Inflammatory macrophage treated with lipopolysaccharide for 4 hours (primary cell): ENCODE data around the gene PARP2.
"Not testable (repeated sequence)": the region's sequence is repeated elsewhere in the genome, so short reads cannot be mapped to it uniquely, and the experiment has no call there.

ENCODE experiments used
- DNase-seq: peaks from one replicate; pipeline ENCODE4 v3.0.0-alpha.2; 2020

Gene PARP2, protein sequence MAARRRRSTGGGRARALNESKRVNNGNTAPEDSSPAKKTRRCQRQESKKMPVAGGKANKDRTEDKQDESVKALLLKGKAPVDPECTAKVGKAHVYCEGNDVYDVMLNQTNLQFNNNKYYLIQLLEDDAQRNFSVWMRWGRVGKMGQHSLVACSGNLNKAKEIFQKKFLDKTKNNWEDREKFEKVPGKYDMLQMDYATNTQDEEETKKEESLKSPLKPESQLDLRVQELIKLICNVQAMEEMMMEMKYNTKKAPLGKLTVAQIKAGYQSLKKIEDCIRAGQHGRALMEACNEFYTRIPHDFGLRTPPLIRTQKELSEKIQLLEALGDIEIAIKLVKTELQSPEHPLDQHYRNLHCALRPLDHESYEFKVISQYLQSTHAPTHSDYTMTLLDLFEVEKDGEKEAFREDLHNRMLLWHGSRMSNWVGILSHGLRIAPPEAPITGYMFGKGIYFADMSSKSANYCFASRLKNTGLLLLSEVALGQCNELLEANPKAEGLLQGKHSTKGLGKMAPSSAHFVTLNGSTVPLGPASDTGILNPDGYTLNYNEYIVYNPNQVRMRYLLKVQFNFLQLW

DNA sequence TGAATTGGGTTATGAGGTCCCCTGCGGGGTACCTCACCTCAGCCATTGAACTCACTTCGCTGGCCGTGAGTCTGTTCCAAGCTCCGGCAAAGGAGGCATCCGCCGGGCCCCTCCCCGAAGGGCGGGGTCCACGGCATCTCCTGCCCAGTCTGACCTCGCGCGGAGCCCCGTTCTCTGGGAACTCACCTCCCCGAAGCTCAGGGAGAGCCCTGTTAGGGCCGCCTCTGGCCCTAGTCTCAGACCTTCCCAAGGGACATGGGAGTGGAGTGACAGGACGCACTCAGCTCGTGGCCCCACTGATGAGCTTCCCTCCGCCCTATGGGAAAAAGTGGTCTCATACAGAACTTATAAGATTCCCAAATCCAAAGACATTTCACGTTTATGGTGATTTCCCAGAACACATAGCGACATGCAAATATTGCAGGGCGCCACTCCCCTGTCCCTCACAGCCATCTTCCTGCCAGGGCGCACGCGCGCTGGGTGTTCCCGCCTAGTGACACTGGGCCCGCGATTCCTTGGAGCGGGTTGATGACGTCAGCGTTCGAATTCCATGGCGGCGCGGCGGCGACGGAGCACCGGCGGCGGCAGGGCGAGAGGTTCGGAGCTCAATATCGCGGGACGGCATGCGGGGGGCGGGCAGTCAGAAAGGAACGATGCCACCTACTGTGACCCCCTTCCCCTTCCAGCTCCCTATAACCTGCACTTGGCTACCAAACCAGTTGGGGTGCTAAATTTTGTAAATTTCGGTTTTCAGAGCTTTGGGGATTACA, at the start of gene PARP2:
PARP2 (plus strand) TSS at position 544 of the 770 bp plus-strand sequence; CDS start at position 551, 7 bp downstream.
- peak; percentile 99 for DNase-seq

DNA sequence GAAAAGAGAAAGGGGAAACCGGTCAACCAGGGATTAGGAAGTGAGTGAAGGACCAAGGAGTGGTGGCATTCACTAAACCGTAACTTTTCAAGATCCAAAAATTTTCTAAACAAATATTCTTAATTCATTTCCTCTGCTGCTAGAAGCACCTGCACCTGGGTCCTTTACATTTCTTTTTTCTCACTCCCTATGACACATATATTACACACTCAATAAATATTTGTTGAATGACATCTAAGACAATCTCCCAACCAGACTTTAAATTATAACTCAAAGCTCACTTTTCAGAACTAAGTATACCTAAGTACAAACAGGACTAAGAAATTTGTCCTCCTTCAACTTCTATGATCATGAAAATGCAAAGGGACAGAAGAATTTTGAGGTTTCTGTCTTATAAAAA, 48.8 kb upstream of the PARP2 start:
- DNase-seq, result no peak

DNA sequence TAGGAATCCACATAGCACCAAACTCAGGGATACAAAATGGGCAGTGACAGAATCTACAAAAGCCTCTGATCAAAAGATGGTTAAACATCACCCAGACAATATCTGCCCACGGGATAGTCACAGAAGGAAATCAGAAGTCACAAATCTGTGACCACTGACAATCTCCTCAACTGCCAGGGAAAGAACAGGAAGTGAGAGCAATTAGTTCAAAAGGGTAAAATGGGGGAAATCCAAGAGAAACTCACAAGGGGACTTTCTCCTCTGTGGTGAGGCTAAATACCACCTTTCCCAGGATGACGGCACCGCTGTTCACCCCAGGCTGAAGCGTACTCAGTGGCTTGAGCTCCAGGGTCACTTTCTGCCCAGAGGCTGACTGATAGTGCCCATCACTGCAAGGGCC, 48.4 kb upstream of the PARP2 start:
- DNase-seq, result peak; percentile 89

DNA sequence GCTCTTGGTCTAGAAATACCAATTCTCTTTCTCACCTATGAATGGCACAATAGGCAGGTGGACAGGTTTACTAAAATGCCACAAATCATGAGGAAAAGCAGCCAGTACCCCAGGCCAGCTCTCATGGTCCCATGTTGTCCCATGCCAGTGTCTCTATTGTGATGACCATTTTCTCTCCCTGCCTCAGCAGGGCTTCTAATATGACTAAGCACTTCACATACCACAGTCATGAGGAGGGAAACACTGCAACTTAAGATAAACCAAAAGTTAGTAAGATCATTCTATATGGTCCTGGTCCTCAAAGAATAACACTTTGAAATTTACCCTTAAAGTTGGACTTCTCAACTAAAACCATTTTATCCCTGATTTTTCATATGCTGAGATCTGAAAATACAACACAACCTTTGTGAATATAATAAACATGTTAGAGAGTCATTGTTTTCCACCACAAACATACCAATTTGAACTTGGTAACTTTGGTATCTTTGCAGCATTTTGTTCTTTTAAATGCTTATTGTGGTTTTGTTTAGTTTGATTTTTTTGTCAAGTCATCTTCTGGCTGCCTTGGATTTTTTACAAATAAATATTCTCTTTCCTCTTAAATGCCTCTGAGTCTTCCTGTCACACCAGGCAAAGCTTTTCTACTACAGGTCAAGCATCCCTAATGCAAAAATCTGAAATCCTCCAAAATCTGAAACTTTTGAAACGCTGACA, 41.2 kb upstream of the PARP2 start:
- DNase-seq, result no peak

DNA sequence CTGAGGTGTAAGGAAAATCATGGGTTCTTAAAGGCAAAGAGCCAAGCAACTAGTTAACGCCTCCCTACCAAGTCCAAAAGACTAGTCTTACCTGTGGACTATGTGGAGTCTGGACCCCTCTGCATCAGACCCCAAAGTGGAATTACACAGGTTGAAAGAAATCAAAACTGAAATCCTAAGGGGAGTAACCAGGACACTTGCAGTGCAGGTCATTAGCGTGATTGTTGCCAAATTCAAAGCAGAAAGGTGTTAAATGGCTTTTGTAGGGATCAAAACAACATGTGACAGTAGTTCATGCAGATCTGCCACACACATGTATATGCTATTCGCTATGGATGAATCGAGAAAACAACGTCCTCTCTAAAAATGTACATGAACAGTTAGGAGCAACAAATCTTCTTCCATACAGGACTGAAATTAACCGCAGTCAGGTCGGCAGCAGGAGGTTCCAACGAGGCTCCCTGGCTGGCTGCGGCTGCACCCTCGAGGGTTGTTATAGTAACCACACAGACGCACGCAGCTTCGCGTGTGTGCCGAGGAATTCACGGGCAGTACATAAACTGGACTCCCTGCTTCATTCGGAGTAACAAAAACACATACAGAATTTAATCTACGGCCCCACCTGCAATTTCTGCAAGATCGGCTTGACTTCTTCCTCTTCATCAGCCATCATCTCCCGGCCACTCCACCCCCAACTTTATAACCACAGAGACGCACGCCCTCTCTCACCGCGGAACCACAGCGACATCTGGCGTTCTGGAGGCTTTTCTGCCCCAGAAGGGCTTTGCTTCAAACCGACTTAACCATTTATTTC, 38.0 kb upstream of the PARP2 start, which contains the start of gene TTC5:
TTC5 (minus strand) TSS at position 687 of the 814 bp plus-strand sequence; CDS start at position 673, 14 bp downstream.
- DNase-seq, result peak; percentile 83

GRCh38 chr14:20306079-20306423, 37.4 kb upstream of the PARP2 start:
- no peak for DNase-seq

DNA sequence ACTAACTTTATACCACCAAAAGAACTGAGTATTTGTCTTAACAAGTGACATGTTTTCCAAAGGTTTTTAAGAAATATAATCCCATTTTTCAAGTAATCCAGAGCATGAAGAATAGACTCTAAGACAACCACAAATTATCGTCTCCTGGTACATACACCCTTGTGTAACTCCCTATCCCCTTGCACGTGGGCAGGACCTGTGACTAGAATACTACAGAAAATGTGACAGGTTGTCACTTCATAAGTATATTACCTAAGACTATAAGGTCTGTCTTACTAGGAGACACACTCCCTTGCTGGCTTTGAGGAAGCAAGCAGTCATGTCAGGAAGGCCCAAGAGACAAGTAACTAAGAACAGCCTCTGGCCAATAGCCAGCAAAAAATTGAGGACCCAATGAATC, 29.4 kb upstream of the PARP2 start:
- DNase-seq, result no peak

- DNase-seq, result no peak
Observed at GRCh38 chr14:20317720-20318119, 25.7 kb upstream of the PARP2 start.

DNA sequence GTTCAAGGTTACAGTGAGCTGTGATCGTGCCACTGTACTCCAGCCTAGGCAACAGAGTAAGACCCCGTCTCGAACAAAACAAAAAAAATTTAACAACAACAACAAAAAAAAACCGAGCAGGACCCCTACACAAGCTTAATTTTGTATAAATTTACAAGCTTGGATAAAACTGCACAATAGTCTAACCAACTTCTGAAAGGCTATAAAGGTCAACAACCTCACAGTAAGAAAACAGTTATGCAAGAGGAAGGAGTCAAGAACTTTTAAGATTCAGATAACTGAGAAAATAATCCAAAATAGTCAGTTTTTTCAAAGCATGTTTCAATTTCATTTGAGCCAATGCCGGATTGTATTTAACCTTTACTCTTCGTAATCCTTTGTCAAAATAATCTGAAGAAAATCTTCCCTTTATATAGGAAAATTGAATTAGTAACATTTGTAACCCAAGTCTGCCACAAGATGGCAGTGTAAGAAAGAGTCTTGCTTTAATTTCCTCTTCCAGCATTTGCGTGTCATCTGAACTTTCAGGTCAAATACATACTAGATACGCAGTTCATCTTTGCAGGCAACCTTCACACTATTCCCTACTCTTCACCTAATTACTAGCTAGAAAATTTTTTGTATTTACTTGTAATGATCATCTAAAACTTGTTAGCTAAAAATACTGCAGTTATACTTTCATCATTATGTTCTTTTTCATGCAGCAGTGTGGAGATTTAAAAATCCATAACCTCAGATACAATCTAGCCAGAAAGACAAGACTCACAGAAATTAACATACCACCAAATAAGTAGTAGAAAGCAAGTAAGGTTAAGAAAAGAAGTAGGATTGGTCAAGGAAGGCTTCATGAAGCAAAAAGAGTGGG, 16.2 kb upstream of the PARP2 start:
- DNase-seq, result peak; percentile 68

DNA sequence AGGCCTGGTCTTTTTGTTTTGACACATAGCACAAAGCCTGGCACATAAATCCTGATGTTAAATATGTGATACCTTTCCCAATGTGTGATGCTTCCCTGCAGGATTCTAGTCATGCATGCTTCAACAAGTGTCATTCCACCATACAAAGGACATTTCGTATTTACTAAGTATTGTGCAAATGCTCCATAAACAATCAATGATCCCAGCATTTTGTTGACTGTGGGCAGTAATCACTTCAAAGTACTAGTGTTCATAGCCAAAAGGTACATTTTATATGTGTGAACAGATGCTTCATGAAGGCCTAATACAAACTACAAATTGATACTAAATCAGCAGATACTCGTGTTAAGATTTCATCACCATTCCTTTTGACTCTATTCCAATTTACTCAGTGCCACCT, 14.7 kb upstream of the PARP2 start:
- no peak for DNase-seq

- DNase-seq, result no peak
Observed at GRCh38 chr14:20329355-20329754, 14.1 kb upstream of the PARP2 start.

DNA sequence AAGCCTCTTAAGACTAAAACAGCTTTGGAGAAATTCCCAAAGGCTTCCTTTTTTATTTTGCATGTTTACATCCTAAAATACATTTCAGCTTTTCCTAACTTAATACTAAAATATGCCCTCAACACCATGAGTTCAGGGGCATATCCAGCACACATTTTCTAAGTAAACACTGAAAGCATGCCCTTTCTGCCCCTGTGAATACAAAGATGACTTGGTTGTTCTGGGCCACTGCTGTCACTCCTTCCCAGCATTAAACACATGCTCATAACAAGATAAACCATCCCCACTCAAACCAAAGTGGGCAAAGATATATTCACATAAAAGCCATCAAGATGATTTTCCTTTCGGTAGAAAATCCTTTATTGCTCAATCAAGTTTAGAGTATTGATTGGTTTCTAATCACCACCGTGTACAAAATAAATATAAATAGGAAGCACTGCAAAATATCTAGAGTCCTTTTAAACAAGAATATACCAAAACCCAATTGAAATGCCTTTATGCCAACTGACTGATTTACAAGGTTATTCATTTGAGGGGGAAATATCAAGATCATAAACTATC, 12.3 kb upstream of the PARP2 start:
- DNase-seq, result no peak

GRCh38 chr14:20332431-20332787, 11.0 kb upstream of the PARP2 start:
- DNase-seq, result no peak

DNA sequence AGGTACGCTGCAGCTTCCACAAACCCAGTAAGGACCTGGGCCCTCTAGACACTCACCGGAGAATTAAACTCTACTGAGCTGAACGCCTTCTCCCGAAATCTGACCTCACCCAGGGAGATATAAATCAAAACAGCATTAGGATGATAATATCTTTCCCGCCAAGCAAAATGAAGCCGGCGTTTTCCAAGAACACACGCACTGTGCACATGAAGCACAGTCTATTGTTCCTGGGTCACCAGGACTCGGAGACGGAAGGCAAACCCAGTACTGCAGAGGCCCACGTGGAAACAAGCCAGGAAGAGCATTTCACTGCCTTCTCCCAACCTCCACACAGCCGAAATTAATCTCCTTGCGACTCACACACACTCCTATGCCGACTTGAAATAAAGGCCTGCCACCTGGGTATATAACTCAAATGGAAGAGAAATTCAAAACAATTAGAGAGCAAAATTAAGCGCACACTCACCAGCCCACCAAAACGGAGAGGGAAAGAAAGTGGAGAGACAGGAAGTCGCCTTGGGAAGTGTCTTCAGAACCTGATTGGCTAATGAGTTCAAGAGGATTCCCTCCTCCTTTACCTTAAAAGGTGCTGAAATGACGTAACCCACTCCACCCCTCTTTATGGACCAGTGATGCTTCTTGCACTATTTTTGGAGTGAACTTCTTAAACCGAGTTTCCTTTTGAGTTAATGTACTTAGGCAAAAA, 10.5 kb upstream of the PARP2 start, which contains the start of gene CCNB1IP1:
CCNB1IP1 (minus strand) TSS at position 492 of the 706 bp plus-strand sequence. CDS start 16,756 bp downstream, outside the sequence.
- peak; percentile 75 for DNase-seq

DNA sequence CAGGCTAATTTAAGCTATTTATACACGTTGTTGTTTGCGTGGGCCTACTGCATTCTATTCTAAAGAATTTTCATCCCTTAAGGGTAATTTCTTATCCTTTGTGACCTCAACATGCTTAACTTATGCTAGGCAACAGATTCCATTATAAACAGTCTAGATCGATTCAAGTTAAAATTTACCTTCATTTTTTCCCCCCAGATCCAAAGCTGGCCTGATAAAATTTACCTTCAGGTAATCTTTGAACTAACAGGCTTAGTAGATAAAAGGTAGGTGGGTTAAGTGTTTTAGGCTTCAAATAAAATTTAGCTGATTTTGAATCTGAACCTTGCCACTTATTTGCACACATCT, 10.0 kb upstream of the PARP2 start:
- DNase-seq, result no peak

DNA sequence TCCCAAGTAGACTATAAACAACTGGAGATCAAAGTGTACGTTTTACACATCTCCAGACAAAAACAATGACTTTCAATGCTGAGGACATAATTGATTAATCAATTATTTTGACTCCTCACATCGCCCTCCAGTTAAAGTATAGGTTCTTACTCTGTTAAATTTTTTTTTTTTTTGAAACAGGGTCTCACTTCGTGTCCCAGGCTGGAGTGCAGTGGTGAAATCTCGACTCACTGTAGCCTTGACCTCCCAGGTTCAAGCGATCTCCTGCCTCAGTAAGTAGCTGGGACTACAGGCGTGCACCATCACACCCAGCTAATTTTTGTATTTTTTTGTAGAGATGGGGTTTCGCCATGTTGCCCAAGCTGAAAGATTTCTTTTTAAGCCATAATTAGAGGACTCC, 9.4 kb upstream of the PARP2 start:
- no peak for DNase-seq

- DNase-seq, result not testable (repeated sequence)
Observed at GRCh38 chr14:20341032-20341431, 2.4 kb upstream of the PARP2 start.

- no peak for DNase-seq
Observed at GRCh38 chr14:20341646-20342045, 1.8 kb upstream of the PARP2 start.

DNA sequence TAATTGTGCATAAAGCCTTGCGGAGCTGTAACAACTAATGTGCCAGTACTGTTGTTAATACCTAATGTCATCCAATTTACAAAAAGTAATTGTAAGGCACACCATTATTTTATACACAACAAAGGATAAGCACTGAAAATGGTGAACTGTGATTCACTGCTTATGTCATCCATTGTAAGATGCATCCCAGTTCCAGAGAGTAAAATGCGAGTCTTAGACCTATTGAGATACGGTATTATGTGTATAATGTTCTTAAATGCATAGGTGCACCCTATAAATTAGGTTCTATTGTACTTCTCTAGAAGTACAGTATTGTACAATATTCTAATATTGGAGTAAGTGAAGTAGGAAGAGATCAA, 406 bp downstream of the PARP2 start:
- peak; percentile 22 for DNase-seq

- DNase-seq, result no peak
Observed at GRCh38 chr14:20345366-20345765, 1.9 kb downstream of the PARP2 start.
